ENCODE results near the gene CDH7.

The CDH7 gene

DNA sequence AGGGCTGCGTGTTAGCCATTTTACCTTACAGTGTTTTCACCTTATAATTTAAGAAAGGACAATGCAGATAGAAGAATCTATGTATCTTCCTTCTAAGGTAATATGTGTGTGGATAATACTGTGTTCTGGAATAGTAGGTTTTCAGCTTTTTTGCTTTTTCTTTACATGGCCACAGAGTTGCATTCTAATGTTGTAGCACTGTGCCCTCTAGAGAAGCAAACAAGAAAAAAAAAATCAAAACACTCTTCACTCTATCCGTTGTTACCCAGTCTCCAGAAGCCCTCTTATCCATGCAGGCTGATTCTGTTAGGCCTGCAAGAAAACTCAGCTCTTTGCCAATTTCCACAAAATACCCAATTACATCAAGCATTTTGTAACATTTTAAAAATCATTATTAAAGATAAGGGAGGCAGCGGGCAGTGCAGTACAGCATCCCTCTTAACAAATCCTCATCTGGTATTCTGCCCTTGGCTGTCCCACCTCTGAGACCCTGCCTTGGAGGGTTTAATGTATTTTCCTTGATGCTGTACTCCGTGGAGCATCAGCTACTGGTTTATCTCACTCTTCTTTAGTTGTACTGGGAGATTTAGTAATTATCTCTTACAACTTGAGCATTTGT lies 41.8 kb downstream of the CDH7 start:
- TF ChIP-seq, protein P1, sequence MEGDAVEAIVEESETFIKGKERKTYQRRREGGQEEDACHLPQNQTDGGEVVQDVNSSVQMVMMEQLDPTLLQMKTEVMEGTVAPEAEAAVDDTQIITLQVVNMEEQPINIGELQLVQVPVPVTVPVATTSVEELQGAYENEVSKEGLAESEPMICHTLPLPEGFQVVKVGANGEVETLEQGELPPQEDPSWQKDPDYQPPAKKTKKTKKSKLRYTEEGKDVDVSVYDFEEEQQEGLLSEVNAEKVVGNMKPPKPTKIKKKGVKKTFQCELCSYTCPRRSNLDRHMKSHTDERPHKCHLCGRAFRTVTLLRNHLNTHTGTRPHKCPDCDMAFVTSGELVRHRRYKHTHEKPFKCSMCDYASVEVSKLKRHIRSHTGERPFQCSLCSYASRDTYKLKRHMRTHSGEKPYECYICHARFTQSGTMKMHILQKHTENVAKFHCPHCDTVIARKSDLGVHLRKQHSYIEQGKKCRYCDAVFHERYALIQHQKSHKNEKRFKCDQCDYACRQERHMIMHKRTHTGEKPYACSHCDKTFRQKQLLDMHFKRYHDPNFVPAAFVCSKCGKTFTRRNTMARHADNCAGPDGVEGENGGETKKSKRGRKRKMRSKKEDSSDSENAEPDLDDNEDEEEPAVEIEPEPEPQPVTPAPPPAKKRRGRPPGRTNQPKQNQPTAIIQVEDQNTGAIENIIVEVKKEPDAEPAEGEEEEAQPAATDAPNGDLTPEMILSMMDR (IDR thresholded peaks at IDR 0.05) = no peak
- intact Hi-C loops (cut with DNase I; ENCODE audit: low total_unique reads) = no loop called here
- Histone ChIP-seq H3K4me3 (no peak overlapping the region), H3K27me3 (no peaks in the 10 kb centered on the region), H3K36me3 (no peaks in the 10 kb centered on the region), H3K9me3 (no peaks in the 10 kb centered on the region), H3K4me1 (no peaks in the 10 kb centered on the region), H3K27ac (no peak overlapping the region)
- no peak for DNase-seq

DNA sequence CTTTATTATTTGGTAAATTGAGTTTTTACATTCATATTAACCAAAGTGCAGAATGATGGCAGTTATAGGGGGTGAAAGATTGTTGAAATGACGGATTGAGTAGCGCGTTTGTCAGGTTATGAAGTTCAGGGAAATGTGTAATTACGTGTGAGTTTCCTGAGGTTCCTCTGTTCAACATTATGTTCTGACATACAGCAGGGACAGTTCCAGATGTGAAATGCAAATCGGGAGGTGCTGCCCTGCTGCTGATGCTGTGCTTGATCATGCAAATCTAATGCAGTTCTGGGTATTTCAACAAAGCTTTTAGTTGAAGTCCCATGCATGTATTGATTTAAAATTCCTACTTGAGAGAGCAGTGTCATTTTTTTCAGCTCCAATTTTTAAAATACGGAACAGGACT lies 57.9 kb downstream of the CDH7 start:
- TF ChIP-seq, protein P1 (IDR thresholded peaks at IDR 0.05) = no peak
- no peak for DNase-seq
- Histone ChIP-seq H3K27me3 (no peaks in the 10 kb centered on the region), H3K4me1 (no peaks in the 10 kb centered on the region), H3K4me3 (no peak overlapping the region), H3K27ac (no peak overlapping the region), H3K36me3 (no peaks in the 10 kb centered on the region), H3K9me3 (no peaks in the 10 kb centered on the region)
- intact Hi-C loops (cut with DNase I; ENCODE audit: low total_unique reads) = no loop called here

DNA sequence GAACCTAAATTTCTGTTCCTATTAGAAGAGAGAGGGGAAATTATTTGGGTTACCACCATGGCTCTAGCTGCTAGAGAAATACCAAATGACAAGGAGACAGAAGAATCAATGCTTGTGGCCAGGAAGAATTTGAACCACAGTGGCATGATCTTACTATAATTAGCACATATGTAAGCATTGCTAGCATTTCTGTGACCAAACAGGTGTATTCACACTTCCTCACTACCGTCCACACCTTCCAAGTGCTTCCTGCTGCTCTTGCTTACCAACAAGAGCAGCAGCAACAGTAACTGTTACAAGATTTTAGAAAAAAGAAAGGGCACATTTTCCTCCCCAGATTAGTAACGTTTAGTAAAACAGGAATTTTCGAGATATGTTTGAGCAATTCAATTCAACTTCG lies 60.5 kb downstream of the CDH7 start:
- intact Hi-C loops (cut with DNase I; ENCODE audit: low total_unique reads) = no loop called here
- no peak overlapping the region for H3K4me3 ChIP-seq
- H3K4me1 ChIP-seq = no peaks in the 10 kb centered on the region
- no peaks in the 10 kb centered on the region for H3K27me3 ChIP-seq
- H3K9me3 ChIP-seq = no peaks in the 10 kb centered on the region
- no peak for DNase-seq
- no peaks in the 10 kb centered on the region for H3K36me3 ChIP-seq
- no peak overlapping the region for H3K27ac ChIP-seq
- TF ChIP-seq, protein P1 (IDR thresholded peaks at IDR 0.05) = no peak

DNA sequence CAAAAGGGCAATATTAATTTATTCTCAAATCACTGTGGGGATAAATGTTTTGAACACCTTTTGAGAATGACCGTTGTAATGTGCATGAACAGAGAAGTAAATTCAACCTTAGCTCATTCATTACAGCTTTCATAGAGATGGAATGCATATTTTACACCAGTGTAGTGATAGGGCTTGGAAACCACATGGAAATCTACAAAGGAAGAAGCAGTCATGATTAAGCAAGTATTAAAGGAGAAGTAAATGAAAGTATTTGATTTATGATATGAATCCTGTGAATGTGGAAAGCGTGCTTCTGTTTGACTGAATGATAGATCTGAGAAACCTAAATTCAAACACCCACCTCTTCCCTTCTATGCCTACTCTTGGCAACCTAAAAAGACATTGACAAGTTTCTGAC lies 64.7 kb downstream of the CDH7 start:
- Histone ChIP-seq H3K9me3 (no peaks in the 10 kb centered on the region), H3K4me3 (no peak overlapping the region), H3K27me3 (no peaks in the 10 kb centered on the region), H3K4me1 (no peaks in the 10 kb centered on the region), H3K36me3 (no peaks in the 10 kb centered on the region), H3K27ac (no peak overlapping the region)
- TF ChIP-seq, protein P1 (IDR thresholded peaks at IDR 0.05) = no peak
- no peak for DNase-seq
- intact Hi-C loops (cut with DNase I; ENCODE audit: low total_unique reads) = no loop called here

DNA sequence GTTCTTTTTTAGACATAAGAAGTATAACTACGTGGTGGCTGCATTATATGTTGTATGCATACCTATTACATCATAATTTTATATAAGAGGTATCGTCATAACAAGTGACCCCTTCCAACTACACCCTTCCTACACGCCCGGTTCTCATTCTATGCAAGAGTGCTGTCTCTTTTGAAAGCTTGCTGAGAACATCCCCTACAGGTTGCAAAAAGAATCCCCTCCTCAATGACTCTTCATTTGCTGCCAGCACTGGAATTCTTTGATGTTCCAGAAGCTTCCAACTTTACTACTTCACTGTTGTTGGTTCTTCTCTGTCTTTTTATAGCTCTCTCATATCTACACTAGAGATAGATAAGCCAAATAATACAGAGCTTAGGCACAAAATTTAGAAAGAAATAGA lies 66.4 kb downstream of the CDH7 start:
- Histone ChIP-seq H3K9me3 (no peaks in the 10 kb centered on the region), H3K36me3 (no peaks in the 10 kb centered on the region), H3K27ac (no peak overlapping the region), H3K4me3 (no peak overlapping the region), H3K27me3 (no peaks in the 10 kb centered on the region), H3K4me1 (no peaks in the 10 kb centered on the region)
- TF ChIP-seq, protein P1 (IDR thresholded peaks at IDR 0.05) = no peak
- intact Hi-C loops (cut with DNase I; ENCODE audit: low total_unique reads) = no loop called here
- DNase-seq = no peak

DNA sequence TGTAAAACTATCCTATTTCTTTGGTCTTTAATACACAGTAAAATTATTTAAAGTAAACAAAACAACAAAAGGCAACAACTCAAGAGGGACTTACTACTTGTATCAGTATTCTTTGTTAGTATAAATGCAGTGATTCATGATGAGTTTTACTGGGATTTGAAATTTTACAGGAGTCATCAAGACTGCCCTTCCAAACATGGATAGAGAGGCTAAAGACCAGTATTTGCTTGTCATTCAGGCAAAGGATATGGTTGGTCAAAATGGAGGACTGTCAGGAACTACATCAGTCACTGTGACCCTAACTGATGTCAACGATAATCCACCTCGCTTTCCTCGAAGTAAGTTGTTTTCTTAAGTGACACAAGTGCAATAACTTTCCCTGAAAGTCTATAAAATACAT lies 71.1 kb downstream of the CDH7 start:
- intact Hi-C loops (cut with DNase I; ENCODE audit: low total_unique reads) = no loop called here
- Histone ChIP-seq H3K9me3 (no peaks in the 10 kb centered on the region), H3K27me3 (no peaks in the 10 kb centered on the region), H3K36me3 (no peaks in the 10 kb centered on the region), H3K4me1 (no peaks in the 10 kb centered on the region), H3K4me3 (no peak overlapping the region), H3K27ac (no peak overlapping the region)
- TF ChIP-seq, protein P1 (IDR thresholded peaks at IDR 0.05) = no peak
- DNase-seq = no peak

Data from tibial artery (tissue), 4 donors.